GM19463 (cell line): ENCODE results near the gene LRMDA.
"Not testable (repeated sequence)": the region's sequence is repeated elsewhere in the genome, so short reads cannot be mapped to it uniquely, and the experiment has no call there.

Experiments
- ATAC-seq: cut with Tn5 transposase; IDR thresholded peaks from one replicate; pipeline ENCODE4 v1.9.1; 2021; ENCODE audit warnings: mild to moderate bottlenecking, moderate library complexity; ENCODE audit not compliant: unreplicated experiment

Gene LRMDA

GRCh38 chr10:76584466-76584865 lies 1153.0 kb downstream of the LRMDA start:
- not testable (repeated sequence) for ATAC-seq
